Cardiac muscle cell (in vitro differentiated cells and primary cell): ENCODE measurements around the gene RYR3. TPM values are rescaled to one million over a fixed set of nuclear protein-coding genes. Genes with fewer than 3 reads are reported as not detected.

Experiments used
- DNase-seq, 2 donors: peaks; one replicate each; pipeline versions ENCODE4 v3.0.0 to v3.0.0-alpha.2; 2010 to 2017; ENCODE audit warnings: low read depth in 1 of 2, low spot score in 1 of 2
- H3K27ac ChIP-seq: fragments of 200-600 bp; sonication (generic); 2 replicates; pipeline ENCODE4 v1.5.1; 2016
- H3K27me3 ChIP-seq: fragments of 200-600 bp; sonication (generic); 2 replicates; pipeline ENCODE4 v1.6.0; 2016; ENCODE audit warnings: control low read depth
- H3K36me3 ChIP-seq: fragments of 200-600 bp; sonication (generic); 2 replicates; pipeline ENCODE4 v1.5.1; 2016; ENCODE audit warnings: control low read depth
- H3K4me1 ChIP-seq: fragments of 200-600 bp; sonication (generic); 2 replicates; pipeline ENCODE4 v1.8.1; 2017; ENCODE audit warnings: low read depth, mild to moderate bottlenecking, mixed run types
- H3K4me3 ChIP-seq: fragments of 200-600 bp; sonication (generic); 2 replicates; pipeline ENCODE4 v1.5.1; 2016; ENCODE audit warnings: mild to moderate bottlenecking
- H3K9me3 ChIP-seq: fragments of 200-600 bp; sonication (generic); 2 replicates; pipeline ENCODE4 v1.5.1; 2017; ENCODE audit warnings: low read depth, mild to moderate bottlenecking, control low read depth
- CTCF ChIP-seq: IDR thresholded peaks from 2 replicates; pipeline ENCODE4 v1.5.1; 2012; ENCODE audit warnings: low read depth, mild to moderate bottlenecking, low read length
- polyA plus RNA-seq: library from polyadenylated mRNA; unstranded; fragments of >200 nt; fragmentation: Nextera tagmentation; extraction: Ambion mirVana; gene quantifications from 2 replicates; pipeline ENCODE4 v1.2.1, GENCODE V29; 2016
- total RNA-seq: library from RNA; depleted of rRNA; stranded (reverse); fragments of >200 nt; gene quantifications from 2 replicates; pipeline ENCODE4 v1.2.3, GENCODE V29; 2016

Gene RYR3
- total and polyA plus RNA-seq, 2 experiments from 2014 or later, result 0.39 to 0.54 TPM

GRCh38 chr15:33454346-33454745, 143.6 kb downstream of the RYR3 start:
- no peak for TF ChIP-seq CTCF
- H3K27me3 ChIP-seq, result no peaks in the 10 kb centered on the region
- H3K4me3 ChIP-seq, result no peak overlapping the region
- no peaks in the 10 kb centered on the region for H3K9me3 ChIP-seq
- no peak for DNase-seq
- H3K36me3 ChIP-seq, result no peaks in the 10 kb centered on the region
- H3K27ac ChIP-seq, result no peak overlapping the region
- no peaks in the 10 kb centered on the region for H3K4me1 ChIP-seq

GRCh38 chr15:33454996-33455395, 144.2 kb downstream of the RYR3 start:
- no peaks in the 10 kb centered on the region for H3K4me1 ChIP-seq
- no peak for TF ChIP-seq CTCF
- H3K9me3 ChIP-seq, result no peaks in the 10 kb centered on the region
- H3K4me3 ChIP-seq, result no peak overlapping the region
- H3K27me3 ChIP-seq, result no peaks in the 10 kb centered on the region
- H3K27ac ChIP-seq, result no peak overlapping the region
- DNase-seq, result no peak
- H3K36me3 ChIP-seq, result no peaks in the 10 kb centered on the region

GRCh38 chr15:33458421-33458820, 147.7 kb downstream of the RYR3 start:
- H3K4me1 ChIP-seq, result no peaks in the 10 kb centered on the region
- H3K27me3 ChIP-seq, result no peaks in the 10 kb centered on the region
- H3K36me3 ChIP-seq, result no peaks in the 10 kb centered on the region
- no peak overlapping the region for H3K27ac ChIP-seq
- no peak overlapping the region for H3K4me3 ChIP-seq
- H3K9me3 ChIP-seq, result no peaks in the 10 kb centered on the region
- no peak for DNase-seq
- no peak for TF ChIP-seq CTCF

- Histone ChIP-seq H3K27me3 (no peaks in the 10 kb centered on the region), H3K4me1 (no peaks in the 10 kb centered on the region), H3K9me3 (no peaks in the 10 kb centered on the region), H3K36me3 (no peaks in the 10 kb centered on the region), H3K27ac (no peak overlapping the region), H3K4me3 (no peak overlapping the region)
- peak in 1 of 2 donors; percentile 14 for DNase-seq
- no peak for TF ChIP-seq CTCF
These were observed 149.5 kb downstream of the RYR3 start for GRCh38 chr15:33460166-33460805.

GRCh38 chr15:33461671-33462070, 150.9 kb downstream of the RYR3 start:
- H3K36me3 ChIP-seq, result no peaks in the 10 kb centered on the region
- H3K9me3 ChIP-seq, result no peaks in the 10 kb centered on the region
- H3K4me1 ChIP-seq, result no peaks in the 10 kb centered on the region
- no peaks in the 10 kb centered on the region for H3K27me3 ChIP-seq
- DNase-seq, result no peak
- no peak for TF ChIP-seq CTCF
- H3K27ac ChIP-seq, result no peak overlapping the region
- no peak overlapping the region for H3K4me3 ChIP-seq
